CD4-positive, CD25-positive, alpha-beta regulatory T cell (primary cell): Measurements from ENCODE around the gene SPCS1. TPM values are rescaled to one million over a fixed set of nuclear protein-coding genes. Genes with fewer than 3 reads are reported as not detected.

ENCODE experiments used
- ATAC-seq, 2 donors: fragments of 150-1000 bp; cut with Tn5 transposase; one replicate each; pipeline ENCODE4 v1.10.0; 2021; ENCODE audit warnings: low read depth in 2 of 2, moderate number of reproducible peaks in 2 of 2, moderate library complexity in 1 of 2
- DNase-seq, 3 donors: peaks; one replicate each; pipeline versions ENCODE4 v3.0.0 to v3.0.0-alpha.2; 2012 to 2022; ENCODE audit warnings: mixed read lengths in 1 of 3
- H3K27ac ChIP-seq: one replicate; pipeline ENCODE4 v1.7.0; 2013; ENCODE audit warnings: mild to moderate bottlenecking, low read length; ENCODE audit not compliant: insufficient read depth, poor library complexity, severe bottlenecking
- H3K27me3 ChIP-seq: one replicate; pipeline ENCODE4 v1.7.0; 2013; ENCODE audit warnings: low read length; ENCODE audit not compliant: control insufficient read depth, insufficient read depth
- H3K36me3 ChIP-seq: one replicate; pipeline ENCODE4 v1.7.0; 2013; ENCODE audit warnings: mild to moderate bottlenecking, low read length, moderate library complexity; ENCODE audit not compliant: control insufficient read depth, insufficient read depth
- H3K4me1 ChIP-seq: 2 replicates; pipeline ENCODE4 v1.7.0; 2013; ENCODE audit warnings: mild to moderate bottlenecking, low read length; ENCODE audit not compliant: insufficient read depth, control insufficient read depth, poor library complexity, severe bottlenecking
- H3K4me3 ChIP-seq: one replicate; pipeline ENCODE4 v1.7.0; 2013; ENCODE audit warnings: low read depth, mild to moderate bottlenecking, low read length, moderate library complexity
- H3K9me3 ChIP-seq, 2 experiments: 1 replicate in 1 of 2; 2 replicates in 1 of 2; pipeline ENCODE4 v1.7.0; 2013; ENCODE audit warnings: low read length in 2 of 2, mild to moderate bottlenecking in 1 of 2, moderate library complexity in 1 of 2; ENCODE audit not compliant: control insufficient read depth in 2 of 2
- H3K27ac Mint-ChIP-seq, 3 donors: one replicate each; pipeline ENCODE4 v1.8.0; 2020 to 2022; ENCODE audit warnings: mild to moderate bottlenecking in 3 of 3, mixed read lengths in 3 of 3, moderate library complexity in 2 of 3
- H3K27me3 Mint-ChIP-seq: one replicate; pipeline ENCODE4 v1.8.0; 2022; ENCODE audit warnings: mild to moderate bottlenecking, mixed read lengths
- H3K36me3 Mint-ChIP-seq: one replicate; pipeline ENCODE4 v1.8.0; 2020; ENCODE audit warnings: mixed read lengths
- H3K4me1 Mint-ChIP-seq, 4 donors: one replicate each; pipeline ENCODE4 v1.8.0; 2020 to 2022; ENCODE audit warnings: mixed read lengths in 4 of 4, mild to moderate bottlenecking in 1 of 4
- H3K4me3 Mint-ChIP-seq, 4 donors: one replicate each; pipeline ENCODE4 v1.8.0; 2020 to 2022; ENCODE audit warnings: mild to moderate bottlenecking in 4 of 4, mixed read lengths in 4 of 4, moderate library complexity in 3 of 4
- H3K9me3 Mint-ChIP-seq, 7 donors: one replicate each; pipeline ENCODE4 v1.8.0; 2020 to 2022; ENCODE audit warnings: mixed read lengths in 7 of 7, mild to moderate bottlenecking in 3 of 7, moderate library complexity in 2 of 7
- polyA plus RNA-seq, 4 donors: library from polyadenylated mRNA; unstranded; fragments of 300-500 nt; fragmentation: Illumina TruSeq; gene quantifications; one replicate each; pipeline ENCODE4 v1.2.3, GENCODE V29; 2021
- total RNA-seq: library from RNA; stranded (reverse); gene quantifications from one replicate; pipeline ENCODE4 v1.2.3, GENCODE V29; 2022

SPCS1 gene
- total and polyA plus RNA-seq, 5 donors from 2014 or later = 57.6 to 318 (median 307) TPM

- H3K9me3 ChIP-seq = no peaks in the 10 kb centered on the region
- Mint-ChIP-seq H3K27ac (no peak overlapping the region), H3K4me3 (no peak overlapping the region), H3K9me3 (peaks cover 0 to 2% (median 0%) of the 10 kb centered on the region in 7 donors), H3K36me3 (peaks cover 3% of the 10 kb centered on the region), H3K27me3 (no peaks in the 10 kb centered on the region), H3K4me1 (peaks cover 4 to 23% (median 16%) of the 10 kb centered on the region in 4 donors)
- peaks cover 18% of the 10 kb centered on the region for H3K4me1 ChIP-seq
- no peaks in the 10 kb centered on the region for H3K27me3 ChIP-seq
- H3K27ac ChIP-seq = peak overlapping the region; percentile 2
- H3K36me3 ChIP-seq = peaks cover 16% of the 10 kb centered on the region
- H3K4me3 ChIP-seq = no peak overlapping the region
- no peak for ATAC-seq
- no peak for DNase-seq
Observed at GRCh38 chr3:52710512-52710911, 4.6 kb downstream of the SPCS1 start.

- Mint-ChIP-seq H3K36me3 (peaks cover 3% of the 10 kb centered on the region), H3K27ac (peak overlapping the region in 2 of 3 donors; percentile 12 to 51), H3K4me1 (peaks cover 3 to 9% (median 6%) of the 10 kb centered on the region in 4 donors), H3K4me3 (no peak overlapping the region), H3K9me3 (peaks cover 0 to 2% (median 0%) of the 10 kb centered on the region in 7 donors), H3K27me3 (no peaks in the 10 kb centered on the region)
- Histone ChIP-seq H3K27ac (no peak overlapping the region), H3K4me1 (peaks cover 3% of the 10 kb centered on the region), H3K9me3 (no peaks in the 10 kb centered on the region), H3K4me3 (no peak overlapping the region), H3K27me3 (no peaks in the 10 kb centered on the region), H3K36me3 (peaks cover 16% of the 10 kb centered on the region)
- DNase-seq (no peak), ATAC-seq (no peak)
Observed at GRCh38 chr3:52712291-52713212, 6.6 kb downstream of the SPCS1 start.

DNA sequence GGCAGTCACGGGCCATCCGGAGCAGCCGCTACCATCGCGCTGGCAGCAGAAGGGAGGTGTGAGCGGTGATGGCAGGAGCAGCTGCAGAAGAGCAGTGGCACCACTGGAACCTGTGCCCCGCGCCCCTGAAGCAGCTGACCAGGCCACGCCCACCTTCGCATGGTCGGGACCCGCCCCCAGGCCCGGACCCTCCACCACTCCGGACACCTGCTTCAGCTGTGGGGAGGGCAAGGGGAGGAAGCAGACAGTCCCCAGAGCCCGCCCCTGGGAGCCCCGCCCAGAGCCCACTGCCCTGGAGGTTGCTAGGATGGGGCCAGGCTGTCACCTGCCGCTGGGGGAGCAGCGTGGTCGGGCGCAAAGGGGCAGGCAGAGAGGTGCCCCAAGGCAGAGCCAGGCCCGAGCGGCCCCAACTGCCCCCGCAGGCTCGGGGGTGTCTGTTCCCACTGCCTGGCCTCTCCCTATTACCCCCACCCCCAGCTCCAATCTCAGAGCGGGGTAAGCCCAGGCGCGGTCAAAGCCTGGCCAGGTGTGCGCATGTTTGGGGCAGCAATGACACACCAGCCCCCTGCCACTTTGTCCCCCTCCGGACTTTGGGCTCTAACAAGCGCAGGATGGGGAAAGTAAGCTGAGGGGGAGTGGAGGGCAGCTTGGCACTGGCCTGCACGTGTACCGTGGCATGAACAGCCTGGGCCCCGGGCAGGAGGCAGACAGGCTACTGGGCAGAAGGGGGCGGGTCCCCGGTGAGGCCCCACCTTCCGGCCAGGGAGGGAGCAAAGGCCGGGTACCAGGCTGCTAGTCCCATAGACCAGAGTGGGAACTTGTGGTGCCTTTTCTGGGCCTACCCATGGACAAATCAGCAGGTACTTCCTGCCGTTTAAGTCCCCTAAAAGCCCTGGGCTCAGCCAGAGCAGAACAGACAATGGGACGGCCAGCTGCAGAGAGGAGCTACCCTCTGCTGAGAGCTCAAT, 8.7 kb downstream of the SPCS1 start:
- peaks cover 2% of the 10 kb centered on the region for H3K36me3 Mint-ChIP-seq
- peaks cover 0 to 2% (median 0%) of the 10 kb centered on the region in 7 donors for H3K9me3 Mint-ChIP-seq
- no peaks in the 10 kb centered on the region for H3K27me3 Mint-ChIP-seq
- no peak overlapping the region for H3K4me3 Mint-ChIP-seq
- H3K27ac ChIP-seq = no peak overlapping the region
- H3K4me3 ChIP-seq = no peak overlapping the region
- no peak for DNase-seq
- peaks cover 3% of the 10 kb centered on the region for H3K36me3 ChIP-seq
- no peak overlapping the region for H3K27ac Mint-ChIP-seq
- H3K4me1 ChIP-seq = no peaks in the 10 kb centered on the region
- no peaks in the 10 kb centered on the region for H3K27me3 ChIP-seq
- peaks cover 0 to 3% (median 0%) of the 10 kb centered on the region in 4 donors for H3K4me1 Mint-ChIP-seq
- H3K9me3 ChIP-seq = no peaks in the 10 kb centered on the region
- no peak for ATAC-seq

DNA sequence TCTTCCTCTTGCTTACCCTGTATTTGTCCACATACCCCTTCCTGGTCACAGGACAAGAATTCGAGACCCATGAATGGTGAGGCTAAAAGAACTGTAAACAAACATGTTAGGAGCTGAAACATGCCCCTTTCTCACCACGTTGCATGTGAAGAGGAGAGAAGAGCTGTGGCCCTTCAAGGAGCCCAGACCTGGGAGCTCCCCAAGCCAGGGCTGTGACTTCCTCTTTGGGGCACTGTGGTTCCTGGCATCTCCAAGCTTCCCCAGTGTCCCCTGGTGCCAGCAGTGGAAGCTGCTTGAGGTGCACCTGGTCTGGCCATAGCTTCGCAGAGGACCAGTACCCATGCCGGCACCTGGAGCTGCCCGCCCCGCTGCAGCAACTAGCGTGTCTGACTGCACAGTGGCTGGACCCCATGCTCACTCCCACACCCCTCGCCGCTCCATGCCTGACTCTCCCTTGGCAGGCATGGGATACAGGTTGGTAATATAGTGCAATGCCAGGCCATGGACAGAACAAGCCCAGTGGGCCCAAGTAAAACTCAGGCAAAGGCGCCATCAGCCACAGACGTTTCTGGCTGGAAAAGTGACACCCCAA, 9.9 kb downstream of the SPCS1 start:
- Mint-ChIP-seq H3K4me3 (no peak overlapping the region), H3K4me1 (peaks cover 6 to 11% (median 7%) of the 10 kb centered on the region in 4 donors), H3K9me3 (peaks cover 0 to 5% (median 0%) of the 10 kb centered on the region in 7 donors), H3K36me3 (peaks cover 4% of the 10 kb centered on the region), H3K27me3 (no peaks in the 10 kb centered on the region), H3K27ac (no peak overlapping the region)
- Histone ChIP-seq H3K4me1 (peaks cover 7% of the 10 kb centered on the region), H3K27me3 (no peaks in the 10 kb centered on the region), H3K4me3 (no peak overlapping the region), H3K9me3 (no peaks in the 10 kb centered on the region), H3K27ac (no peak overlapping the region), H3K36me3 (peaks cover 3% of the 10 kb centered on the region)
- no peak for ATAC-seq
- no peak for DNase-seq

GRCh38 chr3:52719618-52720017, 13.7 kb downstream of the SPCS1 start:
- H3K27ac Mint-ChIP-seq = peak overlapping the region in 1 of 3 donors; percentile 88
- H3K9me3 ChIP-seq = no peaks in the 10 kb centered on the region
- H3K4me1 Mint-ChIP-seq = peaks cover 10 to 22% (median 12%) of the 10 kb centered on the region in 4 donors
- DNase-seq (no peak), ATAC-seq (no peak)
- no peak overlapping the region for H3K27ac ChIP-seq
- H3K4me3 ChIP-seq = no peak overlapping the region
- no peaks in the 10 kb centered on the region for H3K36me3 ChIP-seq
- no peak overlapping the region for H3K4me3 Mint-ChIP-seq
- no peaks in the 10 kb centered on the region for H3K27me3 Mint-ChIP-seq
- peaks cover 0 to 5% (median 0%) of the 10 kb centered on the region in 7 donors for H3K9me3 Mint-ChIP-seq
- H3K4me1 ChIP-seq = peaks cover 15% of the 10 kb centered on the region
- no peaks in the 10 kb centered on the region for H3K27me3 ChIP-seq
- H3K36me3 Mint-ChIP-seq = peaks cover 9% of the 10 kb centered on the region

- peak in 2 of 3 donors; percentile 28 to 50 for DNase-seq
- Mint-ChIP-seq H3K27me3 (no peaks in the 10 kb centered on the region), H3K4me3 (peak overlapping the region in 3 of 4 donors; percentile 18 to 76 (median 74)), H3K4me1 (peaks cover 10 to 22% (median 12%) of the 10 kb centered on the region in 4 donors), H3K9me3 (peaks cover 0 to 5% (median 0%) of the 10 kb centered on the region in 7 donors), H3K27ac (peak overlapping the region; percentile 12 to 88 (median 62)), H3K36me3 (peaks cover 9% of the 10 kb centered on the region)
- Histone ChIP-seq H3K4me1 (peaks cover 15% of the 10 kb centered on the region), H3K36me3 (no peaks in the 10 kb centered on the region), H3K9me3 (no peaks in the 10 kb centered on the region), H3K27ac (peak overlapping the region; percentile 18), H3K4me3 (peak overlapping the region; percentile 20), H3K27me3 (no peaks in the 10 kb centered on the region)
- ATAC-seq = peak; percentile 50 to 53
Observed at GRCh38 chr3:52721002-52721729, 15.3 kb downstream of the SPCS1 start.

DNA sequence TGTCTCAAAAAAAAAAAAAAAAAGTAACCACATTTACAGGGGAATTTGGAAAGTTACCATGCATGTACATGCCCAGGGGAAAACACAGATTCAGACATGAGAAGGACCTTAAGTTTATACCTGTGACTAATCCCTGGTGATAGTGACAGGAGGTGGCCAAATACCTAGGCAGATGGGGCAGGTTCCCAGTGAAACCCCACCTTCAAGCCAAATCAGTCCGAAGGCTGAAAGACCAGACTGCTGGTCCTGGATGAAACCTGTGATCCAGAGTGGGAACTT, 15.8 kb downstream of the SPCS1 start:
- no peak overlapping the region for H3K27ac ChIP-seq
- no peaks in the 10 kb centered on the region for H3K36me3 ChIP-seq
- no peaks in the 10 kb centered on the region for H3K27me3 Mint-ChIP-seq
- H3K36me3 Mint-ChIP-seq = peaks cover 9% of the 10 kb centered on the region
- H3K4me1 ChIP-seq = peaks cover 15% of the 10 kb centered on the region
- no peak overlapping the region for H3K4me3 Mint-ChIP-seq
- H3K9me3 Mint-ChIP-seq = peaks cover 0 to 5% (median 0%) of the 10 kb centered on the region in 7 donors
- no peaks in the 10 kb centered on the region for H3K27me3 ChIP-seq
- no peak for ATAC-seq
- peaks cover 10 to 22% (median 12%) of the 10 kb centered on the region in 4 donors for H3K4me1 Mint-ChIP-seq
- DNase-seq = no peak
- H3K4me3 ChIP-seq = no peak overlapping the region
- no peaks in the 10 kb centered on the region for H3K9me3 ChIP-seq
- no peak overlapping the region for H3K27ac Mint-ChIP-seq
